EH (cell line): ENCODE results near the gene SLC6A15.
A peak's percentile ranks its signal among the peaks of the same experiment; 100 is the strongest.

Experiments used
- DNase-seq: peaks from one replicate; pipeline ENCODE4 v3.0.0-alpha.2; 2015; ENCODE audit warnings: low read depth

SLC6A15 gene

GRCh38 chr12:84874825-84875139 is 37.8 kb downstream of the SLC6A15 start:
- DNase-seq: no peak

DNA sequence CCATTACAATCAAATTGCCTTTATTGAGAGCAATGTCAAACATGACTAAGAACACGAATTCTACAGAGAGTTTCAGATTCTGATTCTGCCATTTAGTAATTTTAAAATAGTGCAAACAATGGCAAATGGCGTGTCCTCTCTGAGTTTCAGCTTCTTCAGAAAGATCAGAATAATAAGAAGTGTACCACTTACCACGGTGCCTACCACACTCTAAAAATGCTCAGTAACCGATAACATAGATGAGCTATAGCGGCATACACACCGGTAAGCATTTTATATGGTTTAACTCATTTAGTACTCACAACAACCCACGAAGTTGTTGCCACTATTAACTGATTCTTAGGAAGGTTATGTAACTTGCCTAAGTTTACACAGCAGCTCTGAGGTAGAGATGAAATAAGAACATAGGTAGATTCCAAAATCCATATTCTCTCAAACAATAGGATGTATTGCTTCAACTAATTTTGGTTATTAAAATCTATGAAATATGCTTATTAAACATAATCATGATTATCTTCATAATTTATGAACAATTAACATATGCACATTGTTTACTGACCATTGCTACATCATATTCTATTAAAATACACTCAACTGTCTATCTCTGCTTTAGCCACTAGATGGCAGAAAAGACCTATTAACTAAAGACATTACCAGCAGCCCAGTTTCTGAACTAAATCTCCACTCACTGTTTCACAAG is 38.3 kb downstream of the SLC6A15 start:
- peak; percentile 58 for DNase-seq

DNA sequence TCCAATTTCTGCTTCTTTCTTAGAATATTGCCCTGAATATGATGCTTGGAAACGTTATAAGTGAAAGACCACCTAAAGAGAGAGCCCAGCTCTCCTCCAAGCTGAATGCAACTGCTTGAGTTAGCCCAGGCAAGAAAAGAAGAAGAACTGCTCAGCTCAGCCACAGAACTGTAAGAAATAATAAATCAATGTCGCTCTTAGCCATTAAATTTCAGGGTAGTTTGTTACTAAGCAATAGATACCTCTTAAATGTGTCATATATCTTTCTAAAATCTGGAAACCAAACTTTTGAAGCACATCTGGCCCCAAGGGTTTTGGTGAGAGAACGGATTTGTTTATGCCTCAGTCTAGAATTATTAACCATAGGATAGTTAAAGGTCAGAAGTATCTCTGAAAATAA is 50.4 kb downstream of the SLC6A15 start:
- DNase-seq: peak; percentile 9

GRCh38 chr12:84860718-84861117 is 51.9 kb downstream of the SLC6A15 start:
- no peak for DNase-seq

GRCh38 chr12:84858796-84859195 is 53.8 kb downstream of the SLC6A15 start:
- no peak for DNase-seq

GRCh38 chr12:84857525-84858208 is 54.9 kb downstream of the SLC6A15 start:
- no peak for DNase-seq

- DNase-seq: no peak
These were observed 56.3 kb downstream of the SLC6A15 start for GRCh38 chr12:84856156-84856900.

GRCh38 chr12:84843593-84844144 is 68.9 kb downstream of the SLC6A15 start:
- DNase-seq: no peak

DNA sequence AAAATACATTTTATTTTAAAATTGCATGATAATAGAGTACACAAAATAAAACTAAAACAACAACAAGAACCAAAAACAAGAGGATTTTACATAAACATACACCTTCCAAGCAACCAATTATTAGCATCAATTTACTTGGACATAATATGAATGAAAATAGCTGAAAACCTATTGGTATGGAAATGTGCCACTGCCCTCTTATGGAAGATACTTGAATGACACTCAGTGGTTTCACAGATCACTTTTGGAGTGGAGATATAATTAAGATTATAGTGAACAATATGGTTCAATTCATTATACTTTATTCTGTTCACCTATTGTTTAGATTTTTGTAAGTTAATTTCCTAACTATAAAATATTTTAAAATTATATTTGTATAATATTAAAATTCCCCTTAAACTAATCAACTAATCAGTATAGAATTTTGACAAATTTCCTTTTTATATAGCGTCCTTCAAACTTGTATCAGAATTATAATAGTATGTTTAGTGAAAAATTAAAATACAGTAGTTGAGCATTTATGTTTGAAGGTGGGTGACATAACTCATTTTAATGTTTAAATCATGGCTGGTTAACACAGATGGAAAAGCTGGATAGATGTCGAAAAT is 70.1 kb downstream of the SLC6A15 start:
- DNase-seq: peak; percentile 62

GRCh38 chr12:84841591-84841990 is 71.0 kb downstream of the SLC6A15 start:
- DNase-seq: no peak

GRCh38 chr12:84840356-84840755 is 72.2 kb downstream of the SLC6A15 start:
- DNase-seq: no peak

DNA sequence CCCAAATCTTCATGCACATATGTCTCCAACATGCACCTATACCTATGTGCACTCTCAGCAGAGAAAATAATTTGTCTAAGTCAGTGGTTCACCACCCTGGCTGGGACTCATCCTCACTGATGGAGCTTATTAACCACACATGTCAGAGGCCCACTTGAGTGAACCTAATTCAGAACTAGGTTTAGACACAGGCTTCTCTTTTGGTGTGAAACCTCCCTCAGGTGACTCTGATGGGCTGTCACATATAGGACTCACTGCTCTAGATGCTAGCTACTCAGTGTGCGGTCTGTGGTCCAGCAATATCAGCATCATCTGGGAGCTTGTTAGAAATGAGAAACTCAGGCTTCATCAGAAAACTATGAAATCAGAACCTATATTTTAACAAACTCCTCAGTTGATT is 85.7 kb downstream of the SLC6A15 start:
- DNase-seq: no peak

DNA sequence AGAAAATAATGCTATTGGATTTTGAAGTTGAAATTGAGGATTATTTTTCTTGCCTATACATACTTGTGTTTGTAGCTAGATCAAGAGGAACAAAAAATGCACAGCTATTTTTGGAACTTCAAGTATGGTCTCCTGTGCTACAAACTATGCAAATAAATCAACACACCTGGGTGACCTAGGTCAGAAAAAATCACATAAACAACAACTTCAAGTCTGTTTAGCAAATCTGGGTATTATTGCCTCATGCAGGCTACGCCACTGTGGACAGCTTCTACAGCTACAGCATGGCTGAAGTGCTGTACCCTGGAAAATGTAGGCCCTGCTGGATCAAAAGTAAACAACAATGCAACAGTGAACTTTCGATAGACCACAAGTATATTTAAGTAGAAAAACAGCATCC is 87.5 kb downstream of the SLC6A15 start:
- DNase-seq: no peak

- DNase-seq: peak; percentile 47
These were observed 90.1 kb downstream of the SLC6A15 start for GRCh38 chr12:84822525-84822924.

DNA sequence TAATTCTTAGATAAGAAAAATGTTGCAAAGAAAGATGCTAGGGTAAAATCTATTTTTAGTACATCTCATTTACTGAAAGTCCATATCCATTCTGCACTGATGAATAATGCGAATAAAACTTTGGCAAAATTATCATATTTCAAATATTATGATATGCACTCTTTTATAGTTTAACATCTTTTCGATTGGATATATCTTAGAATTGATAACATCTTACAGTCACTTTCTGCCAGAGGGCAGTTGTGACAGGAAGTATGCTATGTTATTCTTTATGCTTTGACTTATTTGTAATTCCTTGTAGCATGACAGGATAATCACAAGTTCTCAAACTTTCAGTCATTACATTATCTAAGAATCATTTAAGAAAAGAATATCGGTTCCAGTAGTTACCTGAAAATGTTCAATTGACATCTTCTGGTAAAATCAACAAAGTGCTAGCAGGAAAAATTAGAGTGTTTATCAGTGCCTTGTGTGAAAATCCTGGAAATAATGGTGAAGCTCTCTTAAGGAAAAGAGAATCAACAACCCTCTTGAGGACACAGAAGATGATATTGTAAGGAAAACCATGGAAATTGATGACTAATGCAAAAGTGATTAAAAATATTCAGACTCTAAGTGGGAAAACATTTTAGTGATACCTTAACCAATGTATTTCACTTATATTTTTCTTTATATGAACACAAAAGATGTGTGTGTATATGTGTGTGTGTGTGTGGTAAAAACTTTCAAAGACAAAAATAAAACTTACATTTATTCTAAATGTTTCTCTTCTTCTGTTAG is 95.5 kb downstream of the SLC6A15 start:
- peak; percentile 14 for DNase-seq

- peak; percentile 76 for DNase-seq
These were observed 97.8 kb downstream of the SLC6A15 start for GRCh38 chr12:84814664-84815245.

GRCh38 chr12:84813780-84814663 is 98.6 kb downstream of the SLC6A15 start:
- DNase-seq: no peak

DNA sequence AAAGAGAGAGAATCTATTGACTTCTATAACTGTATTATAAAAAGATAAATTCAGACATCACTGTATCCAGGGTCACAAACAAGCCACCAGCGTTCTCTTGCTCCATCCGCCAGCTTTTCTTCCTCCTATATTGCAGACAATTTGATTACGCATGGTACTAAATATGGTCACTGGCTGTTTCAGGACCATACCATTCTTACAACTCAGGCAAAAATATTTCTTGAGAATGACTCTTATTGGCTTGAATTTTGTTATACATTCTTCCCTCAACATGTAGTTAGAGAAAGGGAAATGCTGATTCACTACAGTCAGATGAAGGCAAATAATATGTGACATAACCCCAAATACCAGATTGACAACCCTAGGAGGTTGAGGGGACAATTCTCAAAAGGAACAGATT is 101.3 kb downstream of the SLC6A15 start:
- peak; percentile 50 for DNase-seq

GRCh38 chr12:84810611-84811010 is 102.0 kb downstream of the SLC6A15 start:
- no peak for DNase-seq
